GM19025 (cell line): ENCODE data around the gene CEP70.

ENCODE experiments used
- ATAC-seq: cut with Tn5 transposase; IDR thresholded peaks from one replicate; pipeline ENCODE4 v1.9.1; 2021; ENCODE audit warnings: mild to moderate bottlenecking, low read depth, moderate library complexity; ENCODE audit not compliant: unreplicated experiment

CEP70 gene

GRCh38 chr3:138473391-138473790, 120.7 kb downstream of the CEP70 start:
- ATAC-seq: no peak

- ATAC-seq: no peak
These were observed 121.8 kb downstream of the CEP70 start for GRCh38 chr3:138472141-138472825.

- ATAC-seq: no peak
These were observed 122.6 kb downstream of the CEP70 start for GRCh38 chr3:138471481-138471880.

GRCh38 chr3:138470687-138471086, 123.4 kb downstream of the CEP70 start:
- ATAC-seq: no peak

GRCh38 chr3:138469874-138470273, 124.2 kb downstream of the CEP70 start:
- ATAC-seq: no peak

GRCh38 chr3:138468886-138469285, 125.2 kb downstream of the CEP70 start:
- ATAC-seq: no peak

- no peak for ATAC-seq
These were observed 125.6 kb downstream of the CEP70 start for GRCh38 chr3:138468451-138468850.

GRCh38 chr3:138467931-138468330, 126.1 kb downstream of the CEP70 start:
- ATAC-seq: no peak

GRCh38 chr3:138465925-138466324, 128.1 kb downstream of the CEP70 start:
- ATAC-seq: no peak

- no peak for ATAC-seq
These were observed 128.6 kb downstream of the CEP70 start for GRCh38 chr3:138465451-138465850.

- ATAC-seq: no peak
These were observed 129.6 kb downstream of the CEP70 start for GRCh38 chr3:138464491-138464860.

- no peak for ATAC-seq
These were observed 130.2 kb downstream of the CEP70 start for GRCh38 chr3:138463724-138464490.

GRCh38 chr3:138461896-138462295, 132.2 kb downstream of the CEP70 start:
- ATAC-seq: no peak

GRCh38 chr3:138461246-138461645, 132.8 kb downstream of the CEP70 start:
- ATAC-seq: no peak

GRCh38 chr3:138460536-138461205, 133.4 kb downstream of the CEP70 start:
- ATAC-seq: no peak

GRCh38 chr3:138459619-138460535, 134.2 kb downstream of the CEP70 start:
- ATAC-seq: no peak

- ATAC-seq: no peak
These were observed 135.1 kb downstream of the CEP70 start for GRCh38 chr3:138458774-138459499.

- ATAC-seq: no peak
These were observed 136.0 kb downstream of the CEP70 start for GRCh38 chr3:138457863-138458735.
